GM12878 (cell line): ENCODE measurements around the gene ACCSL.

ENCODE experiments used
- CBX5 ChIP-seq: sonication (generic); IDR thresholded peaks from 2 replicates; pipeline ENCODE4 v1.6.1; 2016; ENCODE audit warnings: low read depth, moderate library complexity, mild to moderate bottlenecking, inconsistent platforms
- HDAC2 ChIP-seq: fragments of 200-600 bp; sonication (generic); IDR thresholded peaks from 2 replicates; pipeline ENCODE4 v1.6.1; 2017
- JUND ChIP-seq: IDR thresholded peaks from 2 replicates; pipeline ENCODE4 v1.6.1; 2012; ENCODE audit warnings: low read depth, mild to moderate bottlenecking, low read length, improper control_type of control experiment, moderate library complexity

DNA sequence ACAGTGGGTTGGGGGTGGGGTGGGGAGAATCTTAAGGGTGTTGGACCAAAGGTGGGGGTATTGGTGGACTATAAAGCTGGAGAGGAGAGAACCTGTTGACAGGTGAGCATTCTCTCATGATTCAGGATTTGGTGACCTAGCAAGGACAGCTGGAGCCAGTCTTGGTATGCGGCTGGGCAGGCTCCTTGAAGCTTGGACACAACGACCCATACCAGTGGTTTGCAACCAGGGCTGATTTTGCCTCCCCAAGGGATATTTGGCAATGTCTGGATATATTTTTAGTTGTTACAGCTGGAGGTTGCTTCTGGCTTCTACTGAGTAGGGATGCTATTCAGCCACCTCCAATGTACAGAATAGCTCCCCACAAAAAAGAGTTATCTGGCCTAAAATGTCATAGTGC is 53.3 kb downstream of the ACCSL start:
- TF ChIP-seq CBX5 (no peak), JUND (no peak), HDAC2 (no peak)
